Kidney (tissue), 14 donors: Measurements from ENCODE around the gene SURF6. TPM values are rescaled to one million over a fixed set of nuclear protein-coding genes. Genes with fewer than 3 reads are reported as not detected.
A peak's percentile ranks its signal among the peaks of the same experiment; 100 is the strongest.
"Not testable (repeated sequence)": the region's sequence is repeated elsewhere in the genome, so short reads cannot be mapped to it uniquely, and the experiment has no call there.

Experiments used
- DNase-seq, 5 donors: peaks; one replicate each; pipeline ENCODE4 v3.0.0-alpha.2; 2013 to 2020
- FAIRE-seq: peaks from 2 replicates; lab custom pipeline; 2012; peaks lifted over from hg19 to GRCh38; lab: Jason Lieb, UNC
- H3K27ac ChIP-seq, 2 donors: one replicate each; pipeline ENCODE4 v1.7.0; 2013; ENCODE audit warnings: low read depth in 2 of 2, low read length in 2 of 2, inconsistent platforms in 1 of 2
- H3K27me3 ChIP-seq: one replicate; pipeline ENCODE4 v1.7.1; 2013; ENCODE audit warnings: low read length, inconsistent platforms; ENCODE audit not compliant: control insufficient read depth, insufficient read depth
- H3K36me3 ChIP-seq, 3 donors: one replicate each; pipeline versions ENCODE4 v1.7.0 to v1.7.1; 2013; ENCODE audit warnings: low read length in 3 of 3, control low read depth in 1 of 3, inconsistent platforms in 1 of 3; ENCODE audit not compliant: insufficient read depth in 3 of 3, control insufficient read depth in 2 of 3
- H3K4me1 ChIP-seq, 3 donors: one replicate each; pipeline versions ENCODE4 v1.7.0 to v1.7.1; 2013; ENCODE audit warnings: low read length in 3 of 3, inconsistent platforms in 1 of 3, low read depth in 1 of 3; ENCODE audit not compliant: control insufficient read depth in 2 of 3, insufficient read depth in 2 of 3
- H3K4me3 ChIP-seq, 3 donors: one replicate each; pipeline versions ENCODE4 v1.7.0 to v1.8.1; 2013; ENCODE audit warnings: low read length in 3 of 3, control low read depth in 1 of 3, inconsistent platforms in 1 of 3
- H3K9ac ChIP-seq, 3 donors: one replicate each; pipeline versions ENCODE4 v1.7.0 to v1.7.1; 2013; ENCODE audit warnings: low read length in 3 of 3, control low read depth in 1 of 3, inconsistent platforms in 1 of 3
- H3K9me3 ChIP-seq, 3 donors: one replicate each; pipeline versions ENCODE4 v1.7.0 to v1.7.1; 2013; ENCODE audit warnings: low read length in 3 of 3, control low read depth in 1 of 3, inconsistent platforms in 1 of 3; ENCODE audit not compliant: control insufficient read depth in 2 of 3, insufficient read depth in 1 of 3
- intact Hi-C: fragments of 100-400 bp; cut with DNase I; formaldehyde crosslinking; loops from one replicate; pipeline ENCODE4 v1.11.1; 2022
- polyA plus RNA-seq: library from polyadenylated mRNA; stranded (reverse); fragments of 350-450 nt; fragmentation: Illumina TruSeq; extraction: RNeasy Lipid Tissue Mini Kit (QIAGEN cat#74804); gene quantifications from one replicate; pipeline ENCODE4 v1.2.3, GENCODE V29; 2014; ENCODE audit warnings: low read depth, low replicate concordance; ENCODE audit not compliant: insufficient read depth
- total RNA-seq: library from RNA; stranded (reverse); fragmentation: NEBNext Ultra II Directional; extraction: Animal tissue kit (Norgen Biotek cat#: 25700); gene quantifications from one replicate; pipeline ENCODE4 v1.2.1, GENCODE V29; 2021
- TF ChIP-seq, protein P1 (sequence below): IDR thresholded peaks from 3 replicates; pipeline ENCODE4 v1.5.1; 2012; ENCODE audit warnings: mild to moderate bottlenecking, moderate library complexity, borderline replicate concordance; ENCODE audit not compliant: insufficient read depth; ENCODE audit errors: extremely low read depth
- donor health status: control.
- donor health status: control.
- donor health status: control.
- donor health status: control.
- donor health status: control.
- donor health status: DM: yes; HTN: yes; CAD: no.
- donor health status: Normal renal cell carcinoma (clear cell type).

SURF6 gene
- total and polyA plus RNA-seq, 2 donors from 2014 or later, result 16.8 to 17.3 TPM

DNA sequence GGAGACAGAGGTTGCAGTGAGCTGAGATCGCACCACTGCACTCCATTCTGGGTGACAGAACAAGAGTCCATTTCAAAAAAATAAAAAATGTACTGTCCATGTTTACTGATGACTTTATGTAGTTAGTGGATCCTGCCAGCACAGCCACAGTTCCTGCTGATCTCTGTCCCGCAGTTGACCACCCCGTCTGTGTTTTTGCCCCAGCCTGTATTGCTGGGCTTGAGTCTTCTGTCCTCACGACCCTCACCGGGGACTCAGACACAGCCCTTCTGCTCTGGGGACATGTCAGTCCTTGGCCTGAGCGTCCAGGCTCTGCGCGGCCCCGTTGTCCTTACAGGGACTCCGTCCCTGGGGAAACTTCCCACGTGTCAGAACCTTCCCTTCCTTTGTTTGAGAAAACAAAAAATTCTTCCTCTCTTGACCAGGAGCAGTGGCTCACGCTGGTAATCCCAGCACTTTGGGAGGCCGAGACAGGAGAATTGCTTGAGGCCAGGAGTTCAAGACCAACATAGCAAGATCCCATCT is 14.5 kb downstream of the SURF6 start:
- no peaks in the 10 kb centered on the region for H3K36me3 ChIP-seq
- intact Hi-C loops, result no loop called here
- no peak overlapping the region for H3K4me3 ChIP-seq
- H3K4me1 ChIP-seq, result no peaks in the 10 kb centered on the region
- DNase-seq (peak in 1 of 5 donors; percentile 37), FAIRE-seq (no peak)
- TF ChIP-seq, protein P1, sequence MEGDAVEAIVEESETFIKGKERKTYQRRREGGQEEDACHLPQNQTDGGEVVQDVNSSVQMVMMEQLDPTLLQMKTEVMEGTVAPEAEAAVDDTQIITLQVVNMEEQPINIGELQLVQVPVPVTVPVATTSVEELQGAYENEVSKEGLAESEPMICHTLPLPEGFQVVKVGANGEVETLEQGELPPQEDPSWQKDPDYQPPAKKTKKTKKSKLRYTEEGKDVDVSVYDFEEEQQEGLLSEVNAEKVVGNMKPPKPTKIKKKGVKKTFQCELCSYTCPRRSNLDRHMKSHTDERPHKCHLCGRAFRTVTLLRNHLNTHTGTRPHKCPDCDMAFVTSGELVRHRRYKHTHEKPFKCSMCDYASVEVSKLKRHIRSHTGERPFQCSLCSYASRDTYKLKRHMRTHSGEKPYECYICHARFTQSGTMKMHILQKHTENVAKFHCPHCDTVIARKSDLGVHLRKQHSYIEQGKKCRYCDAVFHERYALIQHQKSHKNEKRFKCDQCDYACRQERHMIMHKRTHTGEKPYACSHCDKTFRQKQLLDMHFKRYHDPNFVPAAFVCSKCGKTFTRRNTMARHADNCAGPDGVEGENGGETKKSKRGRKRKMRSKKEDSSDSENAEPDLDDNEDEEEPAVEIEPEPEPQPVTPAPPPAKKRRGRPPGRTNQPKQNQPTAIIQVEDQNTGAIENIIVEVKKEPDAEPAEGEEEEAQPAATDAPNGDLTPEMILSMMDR, result no peak
- no peak overlapping the region for H3K27ac ChIP-seq
- no peaks in the 10 kb centered on the region for H3K27me3 ChIP-seq
- H3K9me3 ChIP-seq, result no peaks in the 10 kb centered on the region
- H3K9ac ChIP-seq, result no peak overlapping the region

- no peaks in the 10 kb centered on the region for H3K9me3 ChIP-seq
- TF ChIP-seq, protein P1, result no peak
- intact Hi-C loops, result no loop called here
- peak in 1 of 5 donors; percentile 39 for DNase-seq
- no peak overlapping the region for H3K4me3 ChIP-seq
- no peak overlapping the region for H3K27ac ChIP-seq
- H3K4me1 ChIP-seq, result no peaks in the 10 kb centered on the region
- H3K27me3 ChIP-seq, result no peaks in the 10 kb centered on the region
- no peaks in the 10 kb centered on the region for H3K36me3 ChIP-seq
- FAIRE-seq, result no peak
- H3K9ac ChIP-seq, result no peak overlapping the region
Measured at GRCh38 chr9:133320421-133320881, 15.5 kb downstream of the SURF6 start.

GRCh38 chr9:133317551-133317950 is 18.4 kb downstream of the SURF6 start:
- H3K9me3 ChIP-seq, H3K9ac ChIP-seq, FAIRE-seq, H3K4me3 ChIP-seq, H3K27me3 ChIP-seq, H3K27ac ChIP-seq, intact Hi-C loops, H3K36me3 ChIP-seq, H3K4me1 ChIP-seq: not testable (repeated sequence)
- DNase-seq, result peak in 1 of 5 donors; percentile 30

DNA sequence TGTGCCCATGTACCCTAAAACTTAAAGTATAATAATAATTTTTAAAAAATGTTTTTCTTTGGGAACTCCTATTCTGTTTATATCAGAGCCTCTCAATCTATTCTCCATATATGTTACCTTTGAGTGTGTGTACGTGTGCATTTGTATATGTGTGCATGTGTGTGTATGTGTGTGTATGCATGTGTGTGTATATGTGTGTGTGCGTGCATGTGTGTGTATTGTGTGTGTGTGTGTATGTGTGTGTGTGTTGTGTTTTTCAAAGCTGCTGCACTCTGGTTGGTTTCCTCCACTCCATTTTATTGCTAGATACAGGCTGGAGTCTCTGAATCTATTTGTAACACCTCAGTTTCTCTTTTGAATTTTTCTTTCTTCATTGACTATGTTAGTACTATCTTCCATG is 20.0 kb downstream of the SURF6 start:
- no peak overlapping the region for H3K9ac ChIP-seq
- no peaks in the 10 kb centered on the region for H3K9me3 ChIP-seq
- H3K27me3 ChIP-seq, result no peaks in the 10 kb centered on the region
- H3K27ac ChIP-seq, result no peak overlapping the region
- no peak for FAIRE-seq
- no peaks in the 10 kb centered on the region for H3K4me1 ChIP-seq
- intact Hi-C loops, result no loop called here
- TF ChIP-seq, protein P1, result no peak
- no peak for DNase-seq
- H3K4me3 ChIP-seq, result no peak overlapping the region
- H3K36me3 ChIP-seq, result no peaks in the 10 kb centered on the region
